ENCODE data around the gene SEPTIN5.
"Not testable (repeated sequence)": the region's sequence is repeated elsewhere in the genome, so short reads cannot be mapped to it uniquely, and the experiment has no call there.

SEPTIN5 gene

GRCh38 chr22:19680911-19681862 lies 33.1 kb upstream of the SEPTIN5 start:
- no peak for DNase-seq

GRCh38 chr22:19681863-19682245 lies 32.4 kb upstream of the SEPTIN5 start:
- no peak for DNase-seq

DNA sequence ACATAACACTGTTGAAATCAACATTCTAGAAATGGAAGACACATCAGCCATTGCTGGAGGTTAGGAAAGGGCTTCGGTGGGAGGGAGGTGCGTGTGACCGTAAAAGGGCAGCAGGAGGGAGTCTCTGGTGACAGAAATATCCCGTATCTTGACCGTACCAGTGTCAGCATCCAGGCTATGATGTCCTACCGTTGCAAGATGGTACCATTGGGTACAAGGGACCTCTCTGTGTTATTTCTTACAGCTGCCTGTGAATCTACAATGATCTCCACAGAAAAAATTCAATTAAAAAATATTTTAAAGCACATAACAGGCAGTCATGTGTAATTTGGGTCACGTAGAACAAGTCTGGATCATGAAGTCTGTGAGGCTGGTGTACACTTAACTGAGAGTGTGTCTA lies 27.4 kb upstream of the SEPTIN5 start:
- DNase-seq = no peak

- no peak for DNase-seq
These were observed 26.6 kb upstream of the SEPTIN5 start for GRCh38 chr22:19687561-19688300.

DNA sequence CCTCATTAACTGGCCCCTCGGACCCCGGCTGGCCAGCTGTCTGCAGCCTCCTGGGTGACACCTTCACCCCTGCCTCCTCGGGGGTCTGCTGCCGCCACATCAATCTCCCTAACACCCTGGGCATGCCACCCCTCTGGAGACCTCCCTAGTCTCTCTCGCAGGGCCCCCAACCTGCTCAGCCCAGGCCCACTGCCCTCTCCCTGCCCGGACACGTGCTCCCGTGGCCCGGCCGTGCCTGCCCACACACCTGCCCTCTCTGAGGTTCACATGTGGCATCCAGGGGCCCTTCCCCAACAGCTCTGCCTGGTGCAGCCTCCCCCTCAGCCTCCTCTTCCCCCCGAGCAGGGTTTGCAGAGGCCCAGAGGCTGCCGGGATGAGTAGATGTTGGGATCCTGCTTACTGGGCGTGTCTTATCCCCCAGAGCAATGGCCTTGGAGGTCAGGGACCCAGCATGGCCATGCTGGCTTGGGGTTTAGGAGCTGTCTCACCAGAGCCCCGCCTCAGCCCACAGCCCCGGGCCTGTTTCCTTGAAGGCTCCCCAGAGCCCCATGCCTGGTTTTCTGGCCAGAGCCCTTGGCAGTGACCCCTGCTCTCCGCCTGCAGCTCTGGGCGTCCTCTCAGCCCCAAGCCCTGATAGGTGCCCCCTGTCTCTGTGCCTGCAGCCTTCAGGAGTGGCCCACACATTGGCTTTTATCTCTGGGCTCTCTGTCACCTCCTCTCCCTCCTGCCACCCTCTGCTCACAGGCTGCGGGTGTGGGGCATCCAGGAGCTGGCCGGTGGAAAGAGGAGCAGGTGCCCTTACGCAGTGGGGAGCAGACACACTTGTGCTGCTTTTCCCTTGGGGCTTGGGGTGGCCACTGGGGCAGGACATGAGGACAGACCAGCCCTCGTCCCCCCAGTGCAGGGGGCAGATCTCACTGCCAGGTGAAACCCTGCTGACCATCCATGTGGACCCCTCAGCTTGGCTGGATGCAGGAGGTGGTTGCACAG lies 25.7 kb upstream of the SEPTIN5 start:
- DNase-seq = no peak

DNA sequence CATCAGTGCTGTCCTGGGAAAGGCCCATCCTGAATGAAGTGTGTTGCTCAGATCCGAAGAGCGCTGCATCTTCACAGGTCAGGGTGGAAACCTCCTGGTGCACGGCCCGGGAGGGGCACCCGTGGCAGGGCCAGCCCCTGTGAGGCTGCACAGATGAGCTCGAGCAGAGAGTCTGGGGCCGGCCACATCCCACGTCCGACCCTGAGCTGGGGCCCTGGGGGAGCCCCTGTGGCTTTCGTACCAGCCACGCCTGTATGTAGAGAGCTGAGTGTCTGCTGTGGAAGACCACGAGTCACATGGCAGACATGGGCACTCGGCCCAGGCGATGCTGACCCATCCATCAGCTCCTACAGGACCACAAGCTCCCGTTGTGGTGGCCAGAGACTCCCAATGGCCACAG lies 24.9 kb upstream of the SEPTIN5 start:
- DNase-seq = no peak

GRCh38 chr22:19691007-19691720 lies 23.1 kb upstream of the SEPTIN5 start:
- DNase-seq = no peak

DNA sequence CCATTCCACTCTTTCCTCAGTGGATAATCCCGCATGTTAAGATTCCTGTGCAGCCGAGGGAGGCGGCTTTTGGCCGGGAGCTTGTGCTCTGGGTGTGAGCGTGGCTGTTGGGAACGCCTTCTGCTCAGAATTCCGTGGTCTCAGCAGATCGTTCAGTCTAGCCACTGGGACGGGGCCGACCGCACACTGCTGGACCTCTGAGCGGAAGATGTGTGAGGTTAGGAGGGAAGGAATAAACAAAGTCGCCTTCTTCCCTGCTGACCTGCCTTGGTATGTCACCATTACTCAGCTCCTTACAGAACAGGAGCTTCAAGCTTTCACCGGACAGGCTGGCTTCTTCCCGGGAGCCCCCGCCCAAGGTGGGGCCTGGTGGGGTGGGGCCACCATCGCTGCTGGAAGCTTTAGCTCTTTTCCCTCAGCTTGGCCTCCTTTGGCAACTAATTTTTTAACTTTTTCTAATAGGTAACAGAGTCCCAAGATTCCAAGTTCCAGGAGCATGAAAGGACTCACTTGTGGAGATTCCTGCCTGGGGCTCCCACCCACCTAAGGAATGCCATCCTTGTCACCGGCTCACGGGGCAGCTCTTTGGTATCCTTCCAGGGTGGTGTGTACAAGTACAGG lies 22.5 kb upstream of the SEPTIN5 start:
- DNase-seq = no peak

DNA sequence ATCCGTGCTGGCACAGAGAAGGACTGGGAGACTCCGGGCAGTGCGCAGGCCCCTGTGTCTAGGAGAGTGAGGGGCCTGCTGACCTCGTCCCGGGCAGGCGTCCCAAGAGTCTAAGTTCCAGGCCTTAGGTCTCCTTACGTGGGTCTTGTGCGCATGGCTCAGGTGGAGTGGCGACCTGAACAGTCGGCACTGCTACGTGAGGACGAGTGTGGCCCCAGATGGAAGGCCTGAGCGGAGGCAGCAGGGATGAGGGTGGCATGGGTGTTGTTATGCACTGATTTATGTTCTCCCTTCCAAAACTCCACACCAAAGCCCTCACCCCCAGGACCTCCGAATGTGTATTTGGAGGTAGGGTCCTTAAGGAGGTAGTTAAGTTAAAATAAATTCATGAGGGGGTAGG lies 20.7 kb upstream of the SEPTIN5 start:
- DNase-seq = no peak

- DNase-seq = no peak
These were observed 20.2 kb upstream of the SEPTIN5 start for GRCh38 chr22:19693981-19694670.

DNA sequence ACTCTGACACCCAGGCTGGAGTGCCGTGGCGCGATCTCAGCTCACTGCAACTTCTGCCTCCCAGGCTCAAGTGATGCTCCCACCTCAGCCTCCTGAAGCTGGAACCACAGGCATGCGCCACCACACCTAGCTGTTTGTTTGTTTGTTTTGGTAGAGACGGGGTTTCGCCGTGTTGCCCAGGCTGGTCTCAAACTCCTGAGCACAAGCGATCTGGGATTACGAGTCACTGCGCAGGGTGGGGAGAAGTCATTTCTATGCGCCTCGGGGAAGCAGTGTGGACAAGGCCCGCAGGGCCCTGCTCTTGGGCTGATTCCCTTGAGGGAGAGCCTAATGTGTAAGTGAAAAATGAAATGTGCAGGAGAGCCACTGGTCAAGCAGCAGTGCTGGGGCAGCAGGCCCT lies 19.6 kb upstream of the SEPTIN5 start:
- no peak for DNase-seq

DNA sequence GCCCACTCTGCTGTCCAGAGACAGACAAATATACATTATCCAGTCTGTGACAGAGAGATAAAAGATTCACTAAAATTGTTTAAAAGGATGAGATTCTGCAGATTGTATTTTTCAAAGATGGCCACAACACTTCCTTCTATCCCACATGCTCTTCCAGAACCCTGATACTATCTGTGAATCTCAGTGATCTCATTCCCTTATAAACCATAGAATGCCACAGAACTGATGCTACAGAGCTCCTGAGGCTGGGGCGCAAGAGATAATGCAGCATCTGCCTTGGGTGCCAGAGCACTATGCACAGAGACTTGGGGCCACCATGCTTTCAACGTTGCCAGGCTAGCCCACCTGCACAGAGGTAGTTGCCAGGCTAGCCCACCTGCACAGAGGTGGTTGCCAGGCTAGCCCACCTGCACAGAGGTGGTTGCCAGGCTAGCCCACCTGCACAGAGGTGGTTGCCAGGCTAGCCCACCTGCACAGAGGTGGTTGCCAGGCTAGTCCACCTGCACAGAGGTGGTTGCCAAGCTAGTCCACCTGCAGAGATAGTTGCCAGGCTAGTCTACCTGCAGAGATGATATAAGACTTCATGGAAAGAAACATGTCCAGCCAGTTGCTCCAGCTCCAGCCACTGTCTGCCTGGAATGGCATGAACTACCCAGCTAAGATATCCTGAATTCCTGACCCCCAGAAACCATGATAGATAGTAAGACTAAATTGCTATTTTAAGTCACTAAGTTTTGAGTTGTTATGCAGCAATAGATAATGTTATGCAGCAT lies 17.6 kb upstream of the SEPTIN5 start:
- DNase-seq = no peak

GRCh38 chr22:19697871-19698270 lies 16.4 kb upstream of the SEPTIN5 start:
- not testable (repeated sequence) for DNase-seq

GRCh38 chr22:19700790-19701419 lies 13.4 kb upstream of the SEPTIN5 start:
- no peak for DNase-seq

DNA sequence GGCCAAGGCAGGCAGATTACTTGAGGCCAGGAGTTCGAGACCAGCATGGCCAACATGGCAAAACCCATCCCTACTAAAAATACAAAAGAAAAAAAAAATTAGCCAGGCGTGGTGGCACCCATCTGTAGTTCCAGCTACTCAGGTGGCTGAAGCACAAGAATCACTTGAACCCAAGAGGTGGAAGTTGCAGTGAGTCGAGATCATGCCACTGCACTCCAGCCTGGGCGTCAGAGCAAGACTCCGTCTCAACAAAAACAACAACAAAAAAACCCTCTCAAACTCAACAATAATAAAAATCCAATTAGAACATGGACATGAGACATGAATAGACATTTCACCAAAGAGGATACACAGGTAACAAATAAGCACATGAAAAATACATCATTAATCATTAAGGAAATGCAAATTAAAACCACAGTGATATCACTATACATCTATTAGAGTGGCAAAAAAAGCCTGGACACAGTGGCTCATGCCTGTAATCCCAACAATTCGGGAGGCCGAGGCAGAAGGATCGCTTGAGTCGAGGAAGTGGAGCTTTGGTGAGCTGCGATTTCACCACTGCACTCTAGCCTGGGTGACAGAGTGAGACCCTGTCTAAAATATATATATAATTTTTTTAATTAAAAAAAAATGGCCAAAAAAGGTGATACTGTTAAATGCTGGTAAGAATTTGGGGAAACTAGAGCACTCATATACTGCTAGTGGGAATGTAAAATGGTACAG lies 12.7 kb upstream of the SEPTIN5 start:
- DNase-seq = no peak

DNA sequence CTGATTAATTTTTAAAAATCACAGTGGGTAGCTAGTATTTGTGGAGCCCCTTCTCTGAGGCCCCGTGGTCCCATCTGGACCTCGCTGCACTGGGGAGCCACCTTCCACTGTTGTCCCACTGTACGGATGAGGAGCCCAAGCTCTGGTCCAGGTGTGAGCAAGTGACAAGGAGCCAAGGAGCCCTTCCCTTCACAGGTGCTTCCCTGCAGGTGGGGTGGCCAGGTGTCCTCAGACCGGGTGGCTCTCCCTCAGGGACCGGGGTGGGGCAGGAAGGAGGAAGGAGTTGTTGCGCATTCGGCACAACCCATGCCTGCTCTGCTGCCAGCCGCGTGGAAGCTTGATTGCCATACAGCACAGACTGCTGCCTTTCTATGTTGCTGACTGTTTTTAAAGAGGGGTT lies 10.4 kb upstream of the SEPTIN5 start:
- no peak for DNase-seq

DNA sequence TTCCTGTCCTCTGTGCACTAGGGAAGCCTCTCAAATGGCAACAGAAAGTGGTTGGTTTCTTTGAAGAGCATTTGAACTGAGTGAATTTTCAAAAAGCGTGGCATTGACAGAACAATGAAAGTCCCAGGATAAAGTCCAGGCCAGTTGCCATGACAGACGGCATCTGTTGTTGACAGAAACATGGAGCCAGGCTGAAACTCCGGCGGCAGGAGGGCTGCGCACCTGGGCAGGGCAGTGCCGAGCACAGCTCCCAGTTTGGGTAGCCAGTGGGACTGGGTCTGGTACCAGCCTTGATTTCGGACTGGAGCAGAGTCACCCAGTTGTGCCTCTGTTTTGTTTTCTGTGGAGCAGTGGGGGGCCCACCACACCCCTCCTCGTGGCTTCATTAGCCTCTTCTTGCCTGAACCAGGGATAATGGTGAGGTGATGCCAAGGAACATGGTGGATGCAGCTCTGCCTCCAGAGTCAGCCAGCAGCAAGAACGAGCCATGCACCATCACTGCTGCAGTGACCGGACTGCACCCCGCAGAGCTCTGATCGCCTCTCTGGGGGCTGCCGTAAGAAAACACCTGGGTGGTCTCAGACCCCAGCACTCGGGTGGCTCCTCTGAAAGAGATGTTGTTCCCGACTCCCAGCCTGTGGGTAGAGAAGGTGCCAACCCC lies 9.8 kb upstream of the SEPTIN5 start:
- no peak for DNase-seq

GRCh38 chr22:19705181-19705934 lies 8.9 kb upstream of the SEPTIN5 start:
- no peak for DNase-seq
